HUES6 (cell line): ENCODE data around the gene CCDC182.

Source experiments
- H3K27ac ChIP-seq: 2 replicates; pipeline ENCODE4 v1.7.0; 2013; ENCODE audit warnings: low read depth, mild to moderate bottlenecking, low read length, inconsistent platforms
- H3K27me3 ChIP-seq: 2 replicates; pipeline ENCODE4 v1.6.1; 2013; ENCODE audit warnings: low read length; ENCODE audit not compliant: control insufficient read depth, insufficient read depth
- H3K36me3 ChIP-seq: 2 replicates; pipeline ENCODE4 v1.6.1; 2013; ENCODE audit warnings: low read length; ENCODE audit not compliant: control insufficient read depth, insufficient read depth
- H3K4me1 ChIP-seq: 2 replicates; pipeline ENCODE4 v1.6.1; 2013; ENCODE audit warnings: low read length; ENCODE audit not compliant: control insufficient read depth, insufficient read depth
- H3K4me3 ChIP-seq: 2 replicates; pipeline ENCODE4 v1.5.1; 2013; ENCODE audit warnings: low read depth, low read length
- H3K9ac ChIP-seq: one replicate; pipeline ENCODE4 v1.6.1; 2013; ENCODE audit warnings: mild to moderate bottlenecking, low read length
- H3K9me3 ChIP-seq: 2 replicates; pipeline ENCODE4 v1.6.1; 2013; ENCODE audit warnings: low read depth, low read length; ENCODE audit not compliant: control insufficient read depth, insufficient read depth

CCDC182 gene

DNA sequence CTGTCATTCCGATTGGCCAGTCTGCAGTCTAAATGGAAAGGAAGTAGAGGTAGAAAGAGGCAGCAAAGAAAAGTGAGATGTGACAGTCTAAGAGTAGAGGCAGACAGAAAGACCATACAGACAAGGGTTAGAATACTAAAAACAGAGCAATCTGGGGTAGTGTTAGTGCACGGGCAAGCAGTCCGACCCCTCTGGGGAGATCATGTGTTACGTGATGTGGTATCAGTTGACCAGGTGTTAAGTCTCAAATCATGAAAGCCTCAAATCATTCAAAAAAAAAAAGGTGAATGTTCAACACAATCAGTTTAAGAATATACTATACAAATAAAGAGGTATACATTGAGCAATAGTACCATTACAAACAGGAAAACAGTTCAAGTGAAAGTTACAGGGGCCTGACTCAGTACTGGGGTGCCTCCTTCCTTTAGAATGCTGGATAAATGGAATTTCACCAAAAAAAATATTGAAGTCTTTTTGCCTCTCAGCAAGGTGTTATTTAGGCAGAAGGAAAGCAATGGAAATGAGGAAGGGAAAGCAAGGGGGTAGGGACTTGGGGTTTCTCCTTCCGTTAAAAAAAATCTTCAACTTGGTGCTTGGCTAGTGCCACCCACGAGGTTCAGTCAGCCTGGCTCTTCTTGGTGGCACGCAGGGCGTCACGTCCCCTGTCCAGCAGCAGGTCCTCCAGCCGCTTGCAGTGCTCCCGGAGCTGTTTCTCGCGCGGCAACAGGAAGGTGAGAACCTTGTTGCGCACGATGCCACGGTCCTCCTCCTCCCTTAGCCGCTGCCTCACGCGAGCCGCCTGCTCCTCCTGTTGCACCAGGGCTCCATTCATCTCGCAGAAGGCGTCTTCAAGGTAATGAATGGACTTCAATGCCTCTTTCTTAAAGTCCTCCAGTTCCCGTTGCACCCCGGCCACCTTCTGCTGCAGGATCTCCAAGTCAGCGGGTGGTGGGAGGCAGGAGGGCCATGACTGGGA is 616 bp downstream of the CCDC182 start:
- H3K36me3 ChIP-seq = no peaks in the 10 kb centered on the region
- no peaks in the 10 kb centered on the region for H3K9me3 ChIP-seq
- H3K9ac ChIP-seq = no peak overlapping the region
- H3K27ac ChIP-seq = no peak overlapping the region
- no peak overlapping the region for H3K4me3 ChIP-seq
- no peaks in the 10 kb centered on the region for H3K4me1 ChIP-seq
- no peaks in the 10 kb centered on the region for H3K27me3 ChIP-seq

DNA sequence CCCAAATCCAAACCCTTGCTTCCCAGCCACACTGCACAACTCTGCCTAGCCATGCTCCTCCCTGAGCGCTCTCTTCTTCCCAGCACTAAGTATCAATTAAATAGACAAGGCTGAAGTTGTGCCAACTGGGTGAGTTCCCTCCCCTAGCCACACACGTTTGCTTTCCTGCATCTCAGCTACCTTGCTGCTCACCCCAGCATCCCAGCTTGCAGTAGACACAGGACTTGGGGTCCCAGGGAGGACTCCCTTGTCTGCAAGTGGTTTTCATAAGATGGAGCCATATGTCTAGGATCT is 4.9 kb downstream of the CCDC182 start:
- H3K27ac ChIP-seq = no peak overlapping the region
- no peaks in the 10 kb centered on the region for H3K9me3 ChIP-seq
- H3K4me3 ChIP-seq = no peak overlapping the region
- H3K27me3 ChIP-seq = no peaks in the 10 kb centered on the region
- H3K4me1 ChIP-seq = no peaks in the 10 kb centered on the region
- no peak overlapping the region for H3K9ac ChIP-seq
- H3K36me3 ChIP-seq = no peaks in the 10 kb centered on the region

DNA sequence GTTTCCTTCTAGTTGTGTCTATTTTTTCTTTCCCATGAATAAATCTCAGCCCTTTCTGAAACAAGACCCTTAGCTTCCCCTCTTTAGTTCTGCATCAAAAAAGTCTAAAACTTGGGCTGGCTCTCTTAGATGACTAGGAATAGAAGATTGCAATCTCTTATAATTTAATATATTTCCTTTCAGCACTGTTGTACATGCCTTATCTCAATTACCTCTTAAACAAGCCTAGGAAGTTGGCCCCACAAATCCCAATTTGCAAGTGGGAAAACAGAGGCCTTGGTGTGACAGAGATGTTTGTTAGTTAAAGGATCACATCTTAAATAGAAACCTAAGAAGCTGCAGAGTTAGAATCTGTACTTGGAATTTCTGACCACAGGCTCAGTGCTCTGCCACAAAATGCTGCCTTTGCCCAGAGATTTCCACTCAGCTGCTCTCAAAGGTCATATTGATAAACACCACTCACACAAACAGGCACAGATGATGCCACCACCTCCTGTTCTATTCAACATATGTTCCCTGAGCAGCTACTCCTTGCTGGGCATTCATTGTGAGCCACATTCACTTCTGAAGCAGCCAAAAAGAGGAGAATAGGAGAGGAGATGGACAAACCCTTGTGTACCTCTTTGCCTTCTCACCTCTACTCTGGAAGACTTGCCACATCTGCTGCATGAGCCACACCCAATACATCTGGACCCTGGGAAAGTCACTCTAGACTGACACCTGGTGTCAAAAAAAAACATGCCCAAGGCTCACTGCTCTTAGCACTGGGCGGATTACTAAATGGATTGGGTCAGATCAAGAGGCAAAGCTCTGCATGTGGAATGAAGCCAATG is 5.5 kb downstream of the CCDC182 start:
- H3K27me3 ChIP-seq = no peaks in the 10 kb centered on the region
- H3K4me3 ChIP-seq = no peak overlapping the region
- no peaks in the 10 kb centered on the region for H3K36me3 ChIP-seq
- H3K9ac ChIP-seq = no peak overlapping the region
- H3K27ac ChIP-seq = no peak overlapping the region
- H3K4me1 ChIP-seq = no peaks in the 10 kb centered on the region
- no peaks in the 10 kb centered on the region for H3K9me3 ChIP-seq

DNA sequence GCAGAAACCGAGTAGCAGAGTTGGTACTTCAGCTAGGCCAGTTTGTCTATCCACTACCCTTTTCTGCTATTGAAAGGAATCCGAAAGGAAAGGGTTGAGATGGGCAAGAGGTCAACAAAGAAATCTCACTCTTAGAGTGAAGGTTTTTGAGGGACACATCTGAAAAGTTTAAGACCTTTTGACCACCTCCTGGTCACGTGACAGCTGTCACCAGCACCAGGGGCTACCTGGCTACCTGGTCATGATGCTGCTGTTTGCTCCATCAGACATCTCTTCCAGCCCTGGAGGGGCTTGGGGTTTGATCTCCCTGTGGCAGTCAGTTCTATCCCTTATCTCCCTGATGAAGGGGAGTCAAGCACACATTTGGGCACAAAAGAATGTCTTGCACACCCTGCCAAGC is 7.6 kb downstream of the CCDC182 start:
- Histone ChIP-seq H3K27me3 (no peaks in the 10 kb centered on the region), H3K4me1 (no peaks in the 10 kb centered on the region), H3K9ac (no peak overlapping the region), H3K27ac (no peak overlapping the region), H3K36me3 (no peaks in the 10 kb centered on the region), H3K9me3 (no peaks in the 10 kb centered on the region), H3K4me3 (no peak overlapping the region)

DNA sequence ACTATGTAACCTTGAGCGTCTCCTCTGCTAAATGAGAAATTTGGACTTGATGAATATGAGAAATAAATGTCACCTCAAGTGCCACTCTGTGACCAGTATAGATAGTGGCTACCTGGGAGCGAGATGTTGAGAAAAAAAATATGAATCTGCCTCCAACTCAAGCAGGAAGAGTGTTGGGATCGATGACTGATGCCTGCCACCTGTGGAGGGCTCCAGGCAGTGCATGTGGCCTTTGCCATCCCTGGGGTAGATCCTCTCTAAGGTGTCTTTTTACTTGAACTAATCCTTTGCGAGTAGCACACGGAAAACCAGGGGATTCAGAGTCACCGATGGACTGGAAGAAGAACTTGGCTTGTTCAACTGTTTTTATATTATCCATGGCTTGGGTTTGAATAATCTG is 9.4 kb downstream of the CCDC182 start:
- H3K9ac ChIP-seq = no peak overlapping the region
- no peaks in the 10 kb centered on the region for H3K9me3 ChIP-seq
- H3K27me3 ChIP-seq = no peaks in the 10 kb centered on the region
- no peak overlapping the region for H3K27ac ChIP-seq
- no peak overlapping the region for H3K4me3 ChIP-seq
- H3K4me1 ChIP-seq = no peaks in the 10 kb centered on the region
- no peaks in the 10 kb centered on the region for H3K36me3 ChIP-seq

DNA sequence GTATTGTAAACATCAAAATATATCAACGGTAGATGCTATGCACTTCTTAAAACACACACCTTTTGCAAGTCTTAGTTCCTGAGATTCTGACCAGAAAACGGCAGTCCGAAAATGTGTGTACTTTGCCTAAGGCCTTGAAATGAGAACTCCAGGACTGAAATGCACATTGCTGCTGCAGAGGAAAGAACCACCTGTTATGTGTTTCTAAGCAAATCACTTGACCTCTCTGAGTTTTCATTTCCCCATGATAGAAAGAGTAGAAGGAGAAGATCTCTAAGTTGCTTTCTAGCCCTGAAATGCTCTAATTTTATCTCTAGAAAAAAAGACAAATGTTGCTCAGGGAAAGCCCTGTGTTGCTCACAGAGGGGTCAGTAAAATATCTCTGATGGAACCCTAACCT is 9.9 kb downstream of the CCDC182 start:
- H3K4me3 ChIP-seq = no peak overlapping the region
- no peaks in the 10 kb centered on the region for H3K9me3 ChIP-seq
- no peak overlapping the region for H3K27ac ChIP-seq
- H3K4me1 ChIP-seq = no peaks in the 10 kb centered on the region
- no peaks in the 10 kb centered on the region for H3K27me3 ChIP-seq
- no peaks in the 10 kb centered on the region for H3K36me3 ChIP-seq
- H3K9ac ChIP-seq = no peak overlapping the region

DNA sequence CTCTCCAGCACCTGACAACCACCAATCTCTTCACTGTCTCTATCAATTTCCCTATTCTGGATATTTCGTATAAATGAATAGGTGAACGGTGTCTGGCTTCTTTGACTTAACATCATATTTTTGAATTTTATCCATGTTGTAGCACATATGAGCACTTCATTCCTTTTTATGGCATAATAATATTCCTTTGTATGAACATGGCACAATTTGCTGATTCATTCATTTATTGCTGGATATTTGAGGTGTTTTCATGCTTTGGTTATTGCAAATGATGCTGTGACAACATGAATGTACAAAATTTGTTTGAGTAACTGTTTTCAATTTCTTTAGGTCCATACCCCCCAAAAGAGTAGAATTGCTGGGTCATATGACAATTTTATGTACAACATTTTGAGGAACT is 12.0 kb downstream of the CCDC182 start:
- Histone ChIP-seq H3K4me3 (no peak overlapping the region), H3K27ac (no peak overlapping the region), H3K9me3 (no peaks in the 10 kb centered on the region), H3K9ac (no peak overlapping the region), H3K27me3 (no peaks in the 10 kb centered on the region), H3K4me1 (no peaks in the 10 kb centered on the region), H3K36me3 (no peaks in the 10 kb centered on the region)

DNA sequence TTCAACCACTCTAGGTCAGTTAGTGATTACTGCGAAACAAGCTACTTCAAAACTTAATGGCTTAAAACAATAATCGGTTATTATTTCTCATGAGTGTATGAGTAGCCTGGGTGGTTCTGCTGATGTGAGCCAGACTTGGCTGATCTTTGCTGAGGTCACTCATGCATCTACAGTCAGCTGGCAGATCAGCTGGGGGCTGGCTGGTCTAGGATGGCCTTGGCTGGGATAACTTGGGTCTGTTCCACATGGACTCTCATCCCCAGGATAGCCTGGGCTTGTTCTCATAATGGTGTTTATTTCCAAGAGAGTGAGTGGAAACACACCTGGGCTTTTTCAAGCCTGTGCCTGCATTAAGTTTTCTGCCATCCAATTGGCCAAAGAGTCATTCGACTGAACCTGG is 13.0 kb downstream of the CCDC182 start:
- no peaks in the 10 kb centered on the region for H3K9me3 ChIP-seq
- H3K4me1 ChIP-seq = no peaks in the 10 kb centered on the region
- H3K36me3 ChIP-seq = no peaks in the 10 kb centered on the region
- no peak overlapping the region for H3K27ac ChIP-seq
- H3K9ac ChIP-seq = no peak overlapping the region
- H3K4me3 ChIP-seq = no peak overlapping the region
- H3K27me3 ChIP-seq = no peaks in the 10 kb centered on the region

DNA sequence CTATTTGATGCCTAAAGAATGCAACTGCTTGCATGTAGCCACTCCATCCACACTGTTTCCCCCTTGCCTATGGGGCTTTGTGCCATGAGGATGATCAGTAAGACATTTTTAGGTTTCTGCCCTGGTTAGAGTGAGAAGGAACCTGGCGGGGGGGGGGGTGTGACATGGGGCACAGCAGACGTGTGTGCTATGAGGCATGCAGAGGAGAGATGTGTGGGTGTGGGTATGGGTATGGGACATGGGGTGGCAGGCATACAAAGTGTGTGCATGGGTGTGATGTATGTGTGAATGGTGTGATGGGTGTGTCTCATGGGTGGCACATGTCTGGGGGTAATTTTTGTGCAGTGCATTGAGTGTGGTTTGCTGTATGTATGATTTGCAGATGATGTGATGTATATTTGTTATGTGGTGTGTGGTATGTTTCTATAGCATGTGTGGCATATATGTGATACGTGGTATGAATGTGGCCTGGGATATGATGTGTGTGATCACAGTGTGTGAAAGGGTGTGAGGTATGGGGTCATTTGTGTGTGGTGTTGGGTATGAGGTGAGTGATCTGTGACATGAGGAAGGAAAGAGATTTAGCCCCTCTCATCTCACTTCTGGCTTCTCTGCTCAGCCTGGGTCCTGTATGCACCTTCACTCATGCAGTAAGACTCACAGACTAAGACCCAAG is 14.9 kb downstream of the CCDC182 start:
- no peaks in the 10 kb centered on the region for H3K36me3 ChIP-seq
- H3K9ac ChIP-seq = no peak overlapping the region
- no peaks in the 10 kb centered on the region for H3K9me3 ChIP-seq
- H3K4me3 ChIP-seq = no peak overlapping the region
- H3K4me1 ChIP-seq = no peaks in the 10 kb centered on the region
- H3K27ac ChIP-seq = no peak overlapping the region
- H3K27me3 ChIP-seq = no peaks in the 10 kb centered on the region

DNA sequence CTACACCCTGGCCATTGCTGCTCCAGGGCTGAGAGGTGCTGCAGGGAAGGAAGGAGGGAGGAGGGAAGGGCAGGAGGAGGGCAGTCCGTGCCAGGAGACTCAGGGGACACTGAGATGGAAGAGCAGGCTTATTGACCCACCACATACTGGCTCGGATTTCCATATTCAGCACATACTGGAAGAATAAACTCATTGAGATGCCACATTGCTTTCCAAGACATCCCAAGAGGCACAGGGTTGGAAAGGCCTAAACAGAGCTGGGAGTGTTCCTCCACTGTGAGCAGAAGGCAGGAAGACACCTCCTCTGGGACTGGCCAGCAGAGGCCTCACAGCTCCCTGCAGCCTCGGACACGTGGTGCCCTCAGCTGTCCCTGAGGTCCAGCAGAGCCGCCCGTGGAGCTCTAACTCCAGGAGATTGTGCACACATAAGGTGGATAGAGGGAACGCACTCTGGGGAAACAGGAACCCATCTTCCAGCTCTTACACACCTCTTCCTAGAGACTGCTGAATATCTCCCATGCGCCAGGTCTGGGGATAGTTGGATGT is 17.4 kb downstream of the CCDC182 start:
- Histone ChIP-seq H3K36me3 (no peaks in the 10 kb centered on the region), H3K9ac (no peak overlapping the region), H3K4me1 (peaks cover 7% of the 10 kb centered on the region; the same call in 1 of the 2 replicates), H3K4me3 (no peak overlapping the region), H3K27me3 (no peaks in the 10 kb centered on the region), H3K9me3 (no peaks in the 10 kb centered on the region), H3K27ac (no peak overlapping the region)
